K562 (cell line): ENCODE data around the gene IFNA8. TPM values are rescaled to one million over a fixed set of nuclear protein-coding genes. Genes with fewer than 3 reads are reported as not detected.

Source experiments
- ATAC-seq: fragments of 200-7000 bp; cut with Tn5 transposase; 3 replicates; pipeline ENCODE4 v1.9.1; 2020; ENCODE audit warnings: moderate library complexity
- BruUV-seq: library from RNA; stranded (reverse); fragments of 400-500 nt; replicated peaks from 2 replicates; lab custom pipeline; 2021; lab: Mats Ljungman, UMichigan
- CTCF ChIA-PET: fragments of 300-600 bp; formaldehyde crosslinking; extraction: SDS; loops from one replicate; lab custom pipeline; 2021; ENCODE audit warnings: low intra/inter-chr PET ratio; lab: Yijun Ruan, JAX
- POLR2A ChIA-PET: fragments of 300-600, 350-650 bp; sonication (Branson Sonifier 250); formaldehyde crosslinking; extraction: SDS; loops from one replicate; lab custom pipeline; 2021; ENCODE audit warnings: antibody characterized with exemption, inconsistent platforms; lab: Yijun Ruan, JAX
- DNase-seq, 4 experiments: peaks; one replicate each; pipeline versions ENCODE4 v3.0.0 to v3.0.0-alpha.2; 2011 to 2018; ENCODE audit warnings: low spot score in 3 of 4, mixed read lengths in 3 of 4; ENCODE audit errors: extremely low read depth in 1 of 4
- FAIRE-seq: peaks from 2 replicates; lab custom pipeline; 2011; peaks lifted over from hg19 to GRCh38; lab: Jason Lieb, UNC
- H2AFZ ChIP-seq: 2 replicates; pipeline ENCODE4 v1.6.0; 2011; ENCODE audit warnings: low read depth, low read length, control low read depth, inconsistent platforms
- H3K27ac ChIP-seq: fragments of 200-600 bp; 3 replicates; pipeline ENCODE4 v1.8.0; 2011; ENCODE audit warnings: low read depth, mild to moderate bottlenecking, control low read depth, inconsistent platforms, low read length, moderate library complexity, mixed read lengths; ENCODE audit errors: extremely low read depth
- H3K27me3 ChIP-seq, 2 experiments: fragments of 300-600 bp in 1 of 2; 2 replicates in 1 of 2; 3 replicates in 1 of 2; pipeline versions ENCODE4 v1.6.0 to v1.8.0; 2011; ENCODE audit warnings: inconsistent platforms in 2 of 2, low read length in 2 of 2, mild to moderate bottlenecking in 1 of 2, mixed read lengths in 1 of 2, moderate library complexity in 1 of 2; ENCODE audit not compliant: control insufficient read depth in 2 of 2, insufficient read depth in 2 of 2
- H3K36me3 ChIP-seq: fragments of 300-600 bp; 3 replicates; pipeline ENCODE4 v1.8.0; 2011; ENCODE audit warnings: mild to moderate bottlenecking, low read length, inconsistent platforms; ENCODE audit not compliant: control insufficient read depth, insufficient read depth
- H3K4me1 ChIP-seq, 2 experiments: fragments of 200-600 bp in 1 of 2; replicated peaks in 1 of 2; 2 replicates in 1 of 2; 3 replicates in 1 of 2; pipeline versions ENCODE4 v1.5.1 to v1.8.0; 2011; ENCODE audit warnings: inconsistent platforms in 2 of 2, low read length in 2 of 2, mild to moderate bottlenecking in 1 of 2, mixed read lengths in 1 of 2, moderate library complexity in 1 of 2; ENCODE audit not compliant: control insufficient read depth in 2 of 2, insufficient read depth in 2 of 2
- H3K4me2 ChIP-seq: 2 replicates; pipeline ENCODE4 v1.6.1; 2011; ENCODE audit warnings: low read length, control low read depth, inconsistent platforms, mixed read lengths; ENCODE audit not compliant: insufficient read depth
- H3K4me3 ChIP-seq: fragments of 200-600 bp; sonication (generic), shearing (Covaris generic); 2 replicates; pipeline ENCODE4 v1.5.1; 2016; ENCODE audit warnings: control low read depth, inconsistent platforms
- H3K79me2 ChIP-seq: fragments of 200-600 bp; 3 replicates; pipeline ENCODE4 v1.8.0; 2011; ENCODE audit warnings: low read length, inconsistent platforms; ENCODE audit not compliant: control insufficient read depth, insufficient read depth
- H3K9ac ChIP-seq, 2 experiments: 2 replicates each; pipeline versions ENCODE4 v1.6.0 to v1.6.1; 2011; ENCODE audit warnings: low read depth in 2 of 2, low read length in 2 of 2, control low read depth in 1 of 2, inconsistent platforms in 1 of 2, mild to moderate bottlenecking in 1 of 2, mixed read lengths in 1 of 2; ENCODE audit not compliant: insufficient read depth in 1 of 2
- H3K9me1 ChIP-seq: one replicate; pipeline ENCODE4 v1.6.0; 2011; ENCODE audit warnings: inconsistent platforms, mild to moderate bottlenecking, low read length, moderate library complexity; ENCODE audit not compliant: control insufficient read depth, insufficient read depth
- H3K9me3 ChIP-seq: replicated peaks from 2 replicates; pipeline ENCODE4 v1.5.1; 2011; ENCODE audit warnings: low read depth, low read length, inconsistent platforms; ENCODE audit not compliant: control insufficient read depth, insufficient read depth
- H4K20me1 ChIP-seq: replicated peaks from 2 replicates; pipeline ENCODE4 v1.6.1; 2011; ENCODE audit warnings: low read length, inconsistent platforms, mixed read lengths; ENCODE audit not compliant: control insufficient read depth, insufficient read depth
- HDGF ChIP-seq: fragments of 450-650 bp; IDR thresholded peaks from 2 replicates; pipeline ENCODE4 v1.6.1; 2016
- MCM5 ChIP-seq: fragments of 450-650 bp; IDR thresholded peaks from 2 replicates; pipeline ENCODE4 v1.6.1; 2016; ENCODE audit warnings: low read depth
- SMAD1 ChIP-seq: fragments of 150-350 bp; IDR thresholded peaks from 2 replicates; pipeline ENCODE4 v1.6.1; 2014; ENCODE audit warnings: low read length, low read depth; ENCODE audit not compliant: partially characterized antibody
- SNAPC5 ChIP-seq: fragments of 250-450 bp; sonication (Bioruptor Pico); IDR thresholded peaks from 2 replicates; pipeline ENCODE4 v1.8.0; 2021; ENCODE audit warnings: moderate library complexity, mild to moderate bottlenecking, inconsistent platforms
- STAT5A ChIP-seq: IDR thresholded peaks from 2 replicates; pipeline ENCODE4 v1.6.1; 2012; ENCODE audit warnings: low read length, inconsistent platforms, borderline replicate concordance
- TEAD1 ChIP-seq, 2 experiments: fragments of 450-650 bp in 1 of 2; sonication (generic) in 1 of 2; formaldehyde crosslinking; IDR thresholded peaks; 2 replicates each; pipeline versions ENCODE4 v1.4.0 to v1.8.0; 2020 to 2022; ENCODE audit warnings: mild to moderate bottlenecking in 2 of 2, missing genetic modification reagents in 1 of 2
- ZBTB12 ChIP-seq: fragments of 250-450 bp; sonication (Bioruptor Pico); IDR thresholded peaks from 2 replicates; pipeline ENCODE4 v1.4.0; 2020
- ZNF282 ChIP-seq: sonication (generic); formaldehyde crosslinking; IDR thresholded peaks from 2 replicates; pipeline ENCODE4 v1.8.1; 2023; ENCODE audit warnings: missing genetic modification reagents
- WGBS: fragments of 100-300 bp; shearing (Covaris generic); methylation state at CpG from one replicate; pipeline ENCODE4 v1.1.6; 2016; ENCODE audit warnings: low coverage, mixed read lengths; ENCODE audit not compliant: insufficient coverage; ENCODE audit errors: missing lambda C conversion rate; 5-methylcytosine and 5-hydroxymethylcytosine counted together
- in situ Hi-C: fragments of 300-500 bp; cut with MboI; formaldehyde crosslinking; loops from 4 replicates; pipeline ENCODE4 v1.15.0; 2018; ENCODE audit warnings: inconsistent platforms, mixed read lengths
- intact Hi-C: fragments of 100-400 bp; cut with micrococcal nuclease; formaldehyde crosslinking; loops from 2 replicates; pipeline ENCODE4 v1.14.2; 2022
- polyA plus RNA-seq, 8 experiments: library from polyadenylated mRNA; depleted of rRNA in 4 of 8; stranded (reverse) in 5 of 8; unstranded in 3 of 8; fragments of >200 nt; fragmentation: Nextera tagmentation in 2 of 8; fragmentation: Illumina TruSeq in 1 of 8; extraction: Ambion mirVana in 2 of 8; extraction: Trizol in 1 of 8; gene quantifications; 2 replicates each; pipeline versions ENCODE4 v1.2.1 to v1.2.3, GENCODE V29; 2011 to 2014; ENCODE audit warnings: inconsistent platforms in 1 of 8, missing spikeins in 1 of 8
- total RNA-seq, 7 experiments: library from RNA; depleted of rRNA in 6 of 7; stranded (reverse); fragments of >200 nt in 6 of 7; fragmentation: Illumina TruSeq in 2 of 7; extraction: Trizol in 2 of 7; gene quantifications; 2 replicates each; pipeline versions ENCODE4 v1.2.1 to v1.2.3, GENCODE V29; 2011 to 2021; ENCODE audit warnings: low replicate concordance in 1 of 7

The IFNA8 gene
- total and polyA plus RNA-seq, 9 of the 15 experiments (the other 6 are each of a cell fraction or from before 2014, with no cell fraction given), result not detected

GRCh38 chr9:21413624-21414023 is 4.7 kb downstream of the IFNA8 start (continued):
- no peak for TF ChIP-seq ZBTB12 (CRISPR knock-in tag)
- TF ChIP-seq MCM5, result no peak
- no peak for TF ChIP-seq TEAD1 (CRISPR knock-in tag; IDR thresholded peaks at IDR 0.05)
- no peak for TF ChIP-seq ZNF282 (CRISPR knock-in tag)
- TF ChIP-seq SMAD1, result no peak
- no peak for TF ChIP-seq SNAPC5

GRCh38 chr9:21414220-21414940 is 5.5 kb downstream of the IFNA8 start:
- no peak overlapping the region for H2AFZ ChIP-seq
- FAIRE-seq, result no peak
- no peak overlapping the region for H3K4me2 ChIP-seq
- ChIA-PET POLR2A (no interaction called here), CTCF (no interaction called here)
- no CpG with 5 or more reads among the region's 2 CpGs for WGBS
- DNase-seq, result no peak
- intact Hi-C loops, result no loop called here
- in situ Hi-C loops, result no loop called here
- H3K9ac ChIP-seq, result no peak overlapping the region
- H4K20me1 ChIP-seq, result no peaks in the 10 kb centered on the region
- no peaks in the 10 kb centered on the region for H3K36me3 ChIP-seq
- H3K79me2 ChIP-seq, result no peaks in the 10 kb centered on the region
- no peaks in the 10 kb centered on the region for H3K27me3 ChIP-seq
- TF ChIP-seq HDGF (no peak), STAT5A (no peak)
- no peak overlapping the region for H3K4me3 ChIP-seq
- BruUV-seq, result no TSS peak
- ATAC-seq, result no peak
- H3K4me1 ChIP-seq, result no peaks in the 10 kb centered on the region
- H3K27ac ChIP-seq, result no peak overlapping the region
- H3K9me3 ChIP-seq, result no peaks in the 10 kb centered on the region
- no peaks in the 10 kb centered on the region for H3K9me1 ChIP-seq
